ENCODE results near the gene MS4A14. TPM values are rescaled to one million over a fixed set of nuclear protein-coding genes. Genes with fewer than 3 reads are reported as not detected.
A peak's percentile ranks its signal among the peaks of the same experiment; 100 is the strongest.

MS4A14 gene
- total and polyA plus RNA-seq, 2 of the 8 experiments (the other 6 are each of a cell fraction or from before 2014, with no cell fraction given) = not detected

DNA sequence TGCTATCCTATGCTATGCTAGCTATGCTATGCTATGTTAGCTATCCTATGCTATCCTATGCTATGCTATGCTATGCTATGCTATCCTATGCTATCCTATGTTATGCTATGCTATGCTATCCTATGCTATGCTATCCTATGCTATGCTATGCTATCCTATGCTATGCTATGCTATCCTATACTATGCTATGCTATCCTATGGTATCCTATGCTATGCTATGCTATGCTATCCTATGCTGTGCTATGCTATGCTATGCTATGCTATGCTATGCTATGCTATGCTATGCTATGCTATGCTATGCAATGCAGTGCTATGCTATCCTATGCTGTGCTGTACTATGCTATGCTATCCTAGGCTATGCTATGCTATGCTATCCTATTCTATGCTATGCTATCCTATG, 50.8 kb downstream of the MS4A14 start:
- H3K36me3 ChIP-seq (ENCODE audit: control insufficient read depth in 2 of 4, insufficient read depth in 4 of 4, low read length in 3 of 4) = no peaks in the 10 kb centered on the region
- H2BK15ac ChIP-seq (ENCODE audit: low read length) = no peak overlapping the region
- H2BK12ac ChIP-seq (ENCODE audit: low read depth, low read length) = no peak overlapping the region
- H4K91ac ChIP-seq (replicated peaks; ENCODE audit: insufficient read length, low read length) = no peak overlapping the region
- H3K23ac ChIP-seq (ENCODE audit: insufficient read length) = no peak overlapping the region
- no peak overlapping the region for H2BK5ac ChIP-seq (ENCODE audit: low read depth, low read length)
- DNase-seq (ENCODE audit: low read depth in 1 of 2, low spot score in 2 of 2) (no peak), FAIRE-seq (no peak)
- ChIA-PET CTCF (ENCODE audit: partially characterized antibody) (interaction anchor here (0.7 kb wide), 1 partner anchor 144 kb away, joined by 3 read pairs; no protein-coding TSS in a partner anchor), POLR2A (ENCODE audit: partially characterized antibody) (no interaction called here)
- H3K18ac ChIP-seq (ENCODE audit: extremely low read depth, low read length) = no peak overlapping the region
- no peaks in the 10 kb centered on the region for H3K79me2 ChIP-seq (ENCODE audit: control insufficient read depth in 1 of 2, insufficient read depth in 2 of 2, low read length in 2 of 2)
- no peaks in the 10 kb centered on the region for H3K4me1 ChIP-seq (replicated peaks in 1 of 4; ENCODE audit: control insufficient read depth in 3 of 4, insufficient read depth in 4 of 4, low read length in 3 of 4)
- H2BK20ac ChIP-seq (ENCODE audit: low read length) = no peak overlapping the region
- H3K9me3 ChIP-seq (ENCODE audit: insufficient read depth in 2 of 2, low read depth in 1 of 2, low read length in 1 of 2) = peaks cover 2 to 12% of the 10 kb centered on the region in 2 experiments; a peak in 3 of 4 replicates
- H2BK120ac ChIP-seq (replicated peaks; ENCODE audit: low read depth, low read length) = no peak overlapping the region
- H3K56ac ChIP-seq (replicated peaks; ENCODE audit: insufficient read length, low read depth, low read length) = no peak overlapping the region
- no peaks in the 10 kb centered on the region for H3K27me3 ChIP-seq (replicated peaks in 1 of 4; ENCODE audit: control insufficient read depth in 3 of 4, extremely low read depth in 1 of 4, insufficient read depth in 3 of 4, low read length in 3 of 4)
- no peak overlapping the region for H2AK5ac ChIP-seq (ENCODE audit: low read depth, low read length)
- no peak overlapping the region for H3K27ac ChIP-seq (ENCODE audit: low read depth, low read length)
- no peak overlapping the region for H4K5ac ChIP-seq (ENCODE audit: insufficient read length, low read depth, low read length)
- no peak overlapping the region for H3K9ac ChIP-seq (replicated peaks in 1 of 4; ENCODE audit: extremely low read depth in 1 of 4, low read depth in 3 of 4, low read length in 3 of 4)
- no peak overlapping the region for H2AFZ ChIP-seq (ENCODE audit: low read length)
- no peak overlapping the region for H4K8ac ChIP-seq (ENCODE audit: extremely low read depth, insufficient read depth, low read length)
- no peaks in the 10 kb centered on the region for H3K23me2 ChIP-seq (ENCODE audit: low read depth, low read length)
- no peak overlapping the region for H3K14ac ChIP-seq (ENCODE audit: insufficient read length)
- no peaks in the 10 kb centered on the region for H3K79me1 ChIP-seq (ENCODE audit: low read depth, low read length)
- H3K4ac ChIP-seq (replicated peaks; ENCODE audit: insufficient read length, low read depth, low read length) = no peak overlapping the region
- no peak overlapping the region for H3K4me2 ChIP-seq (ENCODE audit: insufficient read depth in 1 of 2, low read depth in 2 of 2, low read length in 2 of 2)
- TF ChIP-seq CREB1 (IDR thresholded peaks at IDR 0.05) (no peak), CHD2 (IDR thresholded peaks at IDR 0.05; ENCODE audit: low read length) (no peak), CEBPB (IDR thresholded peaks at IDR 0.05; ENCODE audit: low read depth, low read length) (no peak), POLR2AphosphoS5 (IDR thresholded peaks at IDR 0.05; ENCODE audit: low read depth, low read length) (peak; percentile 86), ZNF274 (IDR thresholded peaks at IDR 0.05; ENCODE audit: borderline replicate concordance, extremely low read depth, low read length) (peak; percentile 54), ASH2L (IDR thresholded peaks at IDR 0.05; ENCODE audit: low read length) (no peak), TCF12 (IDR thresholded peaks at IDR 0.05; ENCODE audit: low read depth, low read length) (no peak), GABPA (IDR thresholded peaks at IDR 0.05; ENCODE audit: borderline replicate concordance, insufficient read depth, low read length) (no peak), BRCA1 (IDR thresholded peaks at IDR 0.05; ENCODE audit: low read depth, low read length) (no peak)
- no peak overlapping the region for H3K4me3 ChIP-seq (ENCODE audit: extremely low read depth in 1 of 4, insufficient read depth in 2 of 4, low read depth in 3 of 4, low read length in 4 of 4)
- H4K20me1 ChIP-seq (replicated peaks in 1 of 2; ENCODE audit: control insufficient read depth in 1 of 2, insufficient read depth in 2 of 2, low read length in 2 of 2) = no peaks in the 10 kb centered on the region

Measured in H1 (cell line).